ENCODE results near the gene CARD9. TPM values are rescaled to one million over a fixed set of nuclear protein-coding genes. Genes with fewer than 3 reads are reported as not detected.

CARD9 gene
- total and polyA plus RNA-seq, 2 of the 4 experiments (the other 2 are of a cell fraction) = 0.36 to 1.9 TPM

GRCh38 chr9:136404801-136405136, 31.3 kb upstream of the CARD9 start:
- H3K18ac ChIP-seq (ENCODE audit: low read depth, low read length) = no peak overlapping the region
- no peak overlapping the region for H3K14ac ChIP-seq (replicated peaks; ENCODE audit: low read depth, low read length)

More at GRCh38 chr9:136404801-136405136, 31.3 kb upstream of the CARD9 start:
- no peak overlapping the region for H4K8ac ChIP-seq (ENCODE audit: low read depth in 2 of 2, low read length in 2 of 2)
- in situ Hi-C loops (cut with MboI; ENCODE audit: low sequenced_read_pairs) = loop anchor here (5.0 kb wide), 1 partner anchor 82 kb away; no protein-coding TSS in a partner anchor
- H3K4me3 ChIP-seq (ENCODE audit: insufficient read depth, low read depth, low read length) = no peak overlapping the region
- intact Hi-C loops (cut with micrococcal nuclease) = loop anchor here (5.0 kb wide), 1 partner anchor 77 kb away; the partner anchor contains the start of gene GPSM1
- peaks cover 7% of the 10 kb centered on the region for H3K4me1 ChIP-seq (ENCODE audit: control insufficient read depth, insufficient read depth, low read length)
- no peak overlapping the region for H3K4me2 ChIP-seq (ENCODE audit: low read depth, low read length)
- no peak overlapping the region for H3K4ac ChIP-seq (ENCODE audit: low read depth, low read length)
- H3K27ac ChIP-seq (ENCODE audit: insufficient read depth, low read length) = no peak overlapping the region
- no peak for DNase-seq
- no peaks in the 10 kb centered on the region for H3K9me3 ChIP-seq (ENCODE audit: control insufficient read depth, insufficient read depth, low read length)
- 91% methylated on average over 12 of the region's 14 CpGs; no CpG with 5 or more reads in 1 of the 2 experiments for WGBS, 2 experiments (ENCODE audit: extremely low coverage in 2 of 2, insufficient read length in 1 of 2)
- H2BK20ac ChIP-seq (ENCODE audit: low read depth, low read length) = no peak overlapping the region
- H2BK5ac ChIP-seq (ENCODE audit: low read depth, low read length, poor library complexity, severe bottlenecking) = no peak overlapping the region
- H2BK15ac ChIP-seq (ENCODE audit: low read depth, low read length) = no peak overlapping the region
- H3K9me1 ChIP-seq (ENCODE audit: insufficient read depth, low read length) = 0 out of 2 replicates have a peak, but pooled peaks cover 5% of the 10 kb centered on the region
- CTCF ChIA-PET = no interaction called here
- no peaks in the 10 kb centered on the region for H3K27me3 ChIP-seq (ENCODE audit: control insufficient read depth, insufficient read depth, low read length)
- H2BK120ac ChIP-seq (ENCODE audit: low read depth, low read length) = no peak overlapping the region
- H2AK9ac ChIP-seq (replicated peaks; ENCODE audit: low read depth, low read length, poor library complexity) = no peak overlapping the region
- no peak overlapping the region for H2AK5ac ChIP-seq (ENCODE audit: low read depth, low read length)
- ATAC-seq (ENCODE audit: low read depth) = no peak
- POLR2A ChIA-PET (ENCODE audit: unreplicated experiment) = no interaction called here
- peaks cover 9% of the 10 kb centered on the region for H4K20me1 ChIP-seq (ENCODE audit: insufficient read depth, low read length)
- H4K91ac ChIP-seq (ENCODE audit: insufficient read depth, low read depth, low read length) = no peak overlapping the region
- peaks cover 9 to 26% of the 10 kb centered on the region in 2 experiments for H3K79me1 ChIP-seq (ENCODE audit: low read depth in 1 of 2, low read length in 2 of 2)
- no peak overlapping the region for H3K9ac ChIP-seq (ENCODE audit: low read depth, low read length)
- H2AFZ ChIP-seq (replicated peaks; ENCODE audit: low read length, poor library complexity) = no peak overlapping the region
- no peak overlapping the region for H4K5ac ChIP-seq (ENCODE audit: low read depth, low read length)
- TF ChIP-seq ELK1 (IDR thresholded peaks at IDR 0.05; ENCODE audit: borderline replicate concordance, low read depth, low read length) (no peak), RFX5 (IDR thresholded peaks at IDR 0.05; ENCODE audit: low read depth, low read length) (no peak), MXI1 (IDR thresholded peaks at IDR 0.05; ENCODE audit: borderline replicate concordance, low read depth, low read length) (no peak), CEBPB (IDR thresholded peaks at IDR 0.05; ENCODE audit: low read depth, low read length) (no peak), CTCF (conservative IDR thresholded peaks at IDR 0.05; ENCODE audit: low read depth, low read length) (no peak), SMC3 (IDR thresholded peaks at IDR 0.05; ENCODE audit: low read depth, low read length) (no peak), CHD1 (IDR thresholded peaks at IDR 0.05; ENCODE audit: low read depth, low read length) (no peak)
- TF ChIP-seq, protein P1, sequence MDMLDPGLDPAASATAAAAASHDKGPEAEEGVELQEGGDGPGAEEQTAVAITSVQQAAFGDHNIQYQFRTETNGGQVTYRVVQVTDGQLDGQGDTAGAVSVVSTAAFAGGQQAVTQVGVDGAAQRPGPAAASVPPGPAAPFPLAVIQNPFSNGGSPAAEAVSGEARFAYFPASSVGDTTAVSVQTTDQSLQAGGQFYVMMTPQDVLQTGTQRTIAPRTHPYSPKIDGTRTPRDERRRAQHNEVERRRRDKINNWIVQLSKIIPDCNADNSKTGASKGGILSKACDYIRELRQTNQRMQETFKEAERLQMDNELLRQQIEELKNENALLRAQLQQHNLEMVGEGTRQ (IDR thresholded peaks at IDR 0.05; ENCODE audit: low read depth, low read length) = no peak
- H3K56ac ChIP-seq (ENCODE audit: extremely low read depth, insufficient read depth, low read length) = no peak overlapping the region
- H3K23ac ChIP-seq (ENCODE audit: low read depth, low read length) = no peak overlapping the region
- H3K36me3 ChIP-seq (ENCODE audit: control insufficient read depth, insufficient read depth, low read length) = peaks cover 40% of the 10 kb centered on the region
- no TSS peak for BruUV-seq (replicated peaks)
- dilution Hi-C loops (cut with HindIII; ENCODE audit: low sequenced_read_pairs, unreplicated experiment) = no loop called here

Data from IMR-90 (cell line).